Testis (tissue), 2 donors: ENCODE data around the gene ARHGAP1.

Source experiments
- CTCF ChIP-seq, 3 experiments: fragments of 450-650 bp in 2 of 3; fragments of 200-600 bp in 1 of 3; sonication (generic) in 1 of 3; IDR thresholded peaks; one replicate each; pipeline ENCODE4 v1.5.1; 2016 to 2019; ENCODE audit warnings: antibody characterized with exemption in 3 of 3, mild to moderate bottlenecking in 2 of 3, moderate library complexity in 1 of 3
- POLR2A ChIP-seq: fragments of 450-650 bp; IDR thresholded peaks from one replicate; pipeline ENCODE4 v1.6.1; 2017; ENCODE audit warnings: antibody characterized with exemption, mild to moderate bottlenecking, moderate library complexity

GRCh38 chr11:46692450-46692849, 8.0 kb downstream of the ARHGAP1 start:
- TF ChIP-seq CTCF (IDR thresholded peaks at IDR 0.05) (no peak), POLR2A (no peak)
